Duodenal mucosa (tissue), 2 donors: Measurements from ENCODE around the gene XYLT1.

ENCODE experiments used
- H3K27ac ChIP-seq: one replicate; pipeline ENCODE4 v1.7.0; 2013; ENCODE audit warnings: low read depth, low read length
- H3K27me3 ChIP-seq, 2 donors: one replicate each; pipeline ENCODE4 v1.7.0; 2013; ENCODE audit warnings: low read length in 2 of 2, control low read depth in 1 of 2; ENCODE audit not compliant: insufficient read depth in 2 of 2, control insufficient read depth in 1 of 2
- H3K36me3 ChIP-seq, 2 donors: one replicate each; pipeline ENCODE4 v1.7.0; 2013; ENCODE audit warnings: low read length in 2 of 2, control low read depth in 1 of 2; ENCODE audit not compliant: insufficient read depth in 2 of 2, control insufficient read depth in 1 of 2
- H3K4me1 ChIP-seq, 2 donors: one replicate each; pipeline ENCODE4 v1.7.0; 2013; ENCODE audit warnings: low read length in 2 of 2, control low read depth in 1 of 2; ENCODE audit not compliant: insufficient read depth in 2 of 2, control insufficient read depth in 1 of 2
- H3K4me3 ChIP-seq, 2 donors: one replicate each; pipeline ENCODE4 v1.7.0; 2013; ENCODE audit warnings: low read length in 2 of 2, low read depth in 1 of 2
- H3K9ac ChIP-seq, 2 donors: one replicate each; pipeline ENCODE4 v1.7.0; 2013; ENCODE audit warnings: low read length in 2 of 2, low read depth in 1 of 2
- H3K9me3 ChIP-seq, 2 donors: one replicate each; pipeline ENCODE4 v1.7.0; 2013; ENCODE audit warnings: low read length in 2 of 2, control low read depth in 1 of 2; ENCODE audit not compliant: control insufficient read depth in 1 of 2

The XYLT1 gene

DNA sequence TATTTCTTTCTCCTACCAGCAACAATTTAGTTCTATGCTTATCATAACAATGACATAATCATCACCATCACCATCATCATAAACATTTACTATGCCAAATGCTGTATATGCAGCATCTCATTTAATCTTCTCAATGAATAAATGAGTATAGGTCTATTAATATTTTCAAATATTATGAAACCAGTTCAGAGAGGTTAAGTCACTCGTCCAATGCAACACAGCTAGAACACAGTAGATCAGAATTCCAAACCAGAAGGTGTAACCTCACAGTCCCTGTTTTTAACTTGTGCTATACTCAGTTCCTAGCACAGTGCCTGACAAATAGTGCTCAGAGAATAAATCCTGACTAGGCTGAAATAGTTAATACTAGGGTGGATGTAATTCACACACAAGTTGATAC lies 314.8 kb downstream of the XYLT1 start:
- H3K27ac ChIP-seq: no peak overlapping the region
- H3K4me3 ChIP-seq: no peak overlapping the region
- H3K27me3 ChIP-seq: no peaks in the 10 kb centered on the region
- H3K9ac ChIP-seq: no peak overlapping the region
- H3K4me1 ChIP-seq: no peaks in the 10 kb centered on the region
- no peaks in the 10 kb centered on the region for H3K9me3 ChIP-seq
- peaks cover 0 to 14% of the 10 kb centered on the region in 2 donors for H3K36me3 ChIP-seq

DNA sequence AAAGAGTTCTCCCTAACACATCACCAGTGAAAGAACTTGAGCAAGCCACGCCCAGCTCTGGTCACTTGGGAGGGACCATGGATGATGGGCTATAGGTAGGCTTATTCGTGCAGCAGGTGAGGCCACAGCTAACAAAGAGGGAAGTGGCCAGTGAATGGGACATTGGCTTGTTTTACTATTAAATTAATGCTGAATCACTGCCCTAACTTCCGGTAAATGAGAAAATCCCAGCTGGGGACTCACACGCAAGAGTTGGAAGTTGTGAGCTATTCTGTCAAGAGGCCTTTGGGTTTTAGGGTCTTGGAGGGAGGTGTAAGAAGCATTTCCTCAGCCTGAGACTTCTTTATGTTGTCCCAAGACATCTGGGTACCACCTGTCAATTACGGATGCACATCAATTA lies 315.3 kb downstream of the XYLT1 start:
- Histone ChIP-seq H3K9ac (no peak overlapping the region), H3K9me3 (no peaks in the 10 kb centered on the region), H3K27ac (no peak overlapping the region), H3K36me3 (peaks cover 0 to 14% of the 10 kb centered on the region in 2 donors), H3K4me3 (no peak overlapping the region), H3K4me1 (no peaks in the 10 kb centered on the region), H3K27me3 (no peaks in the 10 kb centered on the region)

DNA sequence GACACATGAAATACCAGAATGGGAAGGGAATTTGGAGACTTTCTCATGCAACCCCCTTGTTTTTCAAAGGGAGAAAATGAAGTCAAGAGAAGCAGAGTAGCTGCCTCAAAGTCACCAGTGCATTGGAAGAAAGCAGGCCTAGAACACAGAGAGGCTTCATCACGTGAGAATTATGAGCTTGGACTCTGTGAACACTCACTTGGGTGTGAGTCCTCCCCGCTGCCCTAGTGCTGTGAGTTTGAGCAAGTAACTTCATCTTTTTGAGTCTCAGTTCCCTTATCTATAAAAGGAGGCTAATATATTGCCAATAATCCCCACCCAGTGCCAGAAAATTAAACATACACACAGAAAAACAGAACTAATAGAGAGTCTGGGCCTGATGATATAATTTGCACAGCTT lies 315.8 kb downstream of the XYLT1 start:
- H3K27ac ChIP-seq: no peak overlapping the region
- H3K4me3 ChIP-seq: no peak overlapping the region
- H3K36me3 ChIP-seq: peaks cover 0 to 14% of the 10 kb centered on the region in 2 donors
- no peaks in the 10 kb centered on the region for H3K27me3 ChIP-seq
- H3K9me3 ChIP-seq: no peaks in the 10 kb centered on the region
- no peak overlapping the region for H3K9ac ChIP-seq
- no peaks in the 10 kb centered on the region for H3K4me1 ChIP-seq

DNA sequence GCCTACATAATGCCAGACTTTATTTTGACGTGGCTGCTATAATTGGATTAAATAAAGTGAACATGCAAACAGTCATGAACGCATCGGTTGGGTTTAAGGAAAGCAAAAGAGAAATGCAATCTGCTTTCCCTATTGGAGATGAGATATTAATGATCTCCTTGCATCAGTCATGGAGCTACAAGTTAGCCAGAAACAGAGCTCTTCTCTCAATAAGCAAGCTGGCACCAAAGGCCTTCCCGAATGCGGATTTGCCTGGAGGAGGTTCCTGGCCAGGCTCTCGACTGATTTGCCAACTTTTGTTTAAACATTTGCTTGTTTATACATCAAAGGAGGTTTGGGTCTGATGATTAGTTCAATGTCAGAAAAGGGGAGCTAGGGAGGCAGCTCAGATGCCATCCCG lies 318.4 kb downstream of the XYLT1 start:
- no peak overlapping the region for H3K9ac ChIP-seq
- no peaks in the 10 kb centered on the region for H3K4me1 ChIP-seq
- H3K27me3 ChIP-seq: no peaks in the 10 kb centered on the region
- no peak overlapping the region for H3K27ac ChIP-seq
- no peaks in the 10 kb centered on the region for H3K9me3 ChIP-seq
- no peaks in the 10 kb centered on the region for H3K36me3 ChIP-seq
- no peak overlapping the region for H3K4me3 ChIP-seq

DNA sequence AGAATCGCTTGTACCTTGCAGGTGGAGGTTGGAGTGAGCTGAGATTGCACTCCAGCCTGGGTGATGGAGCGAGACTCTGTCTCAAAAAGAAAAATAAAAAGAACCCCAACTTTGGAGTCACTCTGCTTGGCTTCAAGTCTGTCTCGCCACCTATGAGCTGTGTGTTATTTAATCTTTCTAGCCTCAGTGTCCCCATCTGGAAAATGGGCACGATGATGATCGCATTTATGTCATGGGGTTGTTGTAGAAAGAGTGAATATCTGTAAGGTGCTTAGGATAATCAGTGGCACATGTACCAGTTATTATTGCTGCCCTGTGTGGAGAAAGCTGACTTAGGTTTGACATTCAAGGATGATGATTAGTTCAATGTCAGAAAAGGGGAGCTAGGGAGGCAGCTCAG lies 319.4 kb downstream of the XYLT1 start:
- Histone ChIP-seq H3K4me3 (no peak overlapping the region), H3K27ac (no peak overlapping the region), H3K36me3 (no peaks in the 10 kb centered on the region), H3K4me1 (no peaks in the 10 kb centered on the region), H3K27me3 (no peaks in the 10 kb centered on the region), H3K9me3 (no peaks in the 10 kb centered on the region), H3K9ac (no peak overlapping the region)

DNA sequence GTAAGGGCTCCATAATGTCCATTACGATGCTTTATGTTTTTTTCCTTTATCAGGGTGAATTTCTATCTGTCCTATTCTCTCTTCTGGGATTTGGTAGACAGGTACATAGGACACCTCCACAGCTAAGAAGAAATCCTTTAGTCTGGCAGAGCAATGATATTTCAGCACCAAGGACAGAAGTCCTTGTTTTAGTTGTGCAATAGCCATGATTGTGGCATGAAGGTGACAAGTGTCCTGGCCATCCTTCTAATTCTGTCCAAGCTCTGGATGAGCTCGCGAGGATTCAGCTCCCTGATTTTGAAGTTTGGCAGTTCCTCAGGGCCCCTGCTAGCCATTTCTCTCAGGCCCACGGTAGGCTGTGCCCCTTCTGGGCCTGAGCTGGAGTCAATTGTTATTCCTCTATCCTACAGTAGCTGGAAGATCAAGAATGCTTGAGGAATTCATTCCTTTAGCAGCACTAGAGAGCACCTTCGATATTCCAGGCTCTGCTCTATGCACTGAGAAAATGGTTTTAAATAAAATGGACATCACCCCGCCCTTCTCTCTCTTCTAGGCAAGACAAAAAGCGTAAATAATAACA lies 320.8 kb downstream of the XYLT1 start:
- Histone ChIP-seq H3K36me3 (peaks cover 0 to 4% of the 10 kb centered on the region in 2 donors), H3K27ac (no peak overlapping the region), H3K4me1 (no peaks in the 10 kb centered on the region), H3K27me3 (no peaks in the 10 kb centered on the region), H3K9ac (no peak overlapping the region), H3K9me3 (no peaks in the 10 kb centered on the region), H3K4me3 (no peak overlapping the region)

DNA sequence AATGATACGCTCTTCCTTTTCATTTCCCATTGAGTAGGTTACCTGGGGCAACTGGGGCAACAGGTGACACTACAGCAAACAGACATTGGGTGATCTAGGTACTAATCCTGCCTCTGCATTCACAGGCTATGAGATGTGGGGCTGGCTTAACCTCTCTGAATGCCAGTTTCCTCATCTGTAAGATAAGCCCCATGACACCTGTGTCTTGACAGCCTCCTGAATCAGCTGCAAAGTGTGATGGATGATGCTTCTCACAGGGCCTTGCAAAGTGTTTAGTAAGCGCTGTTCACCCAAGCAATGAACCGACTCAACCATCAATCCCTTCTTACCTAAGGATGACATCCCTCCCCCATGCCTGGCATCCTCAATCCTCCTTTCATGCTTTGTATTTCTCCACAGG lies 322.8 kb downstream of the XYLT1 start:
- no peak overlapping the region for H3K9ac ChIP-seq
- no peaks in the 10 kb centered on the region for H3K4me1 ChIP-seq
- H3K4me3 ChIP-seq: no peak overlapping the region
- no peaks in the 10 kb centered on the region for H3K9me3 ChIP-seq
- H3K36me3 ChIP-seq: peaks cover 0 to 4% of the 10 kb centered on the region in 2 donors
- no peaks in the 10 kb centered on the region for H3K27me3 ChIP-seq
- no peak overlapping the region for H3K27ac ChIP-seq

DNA sequence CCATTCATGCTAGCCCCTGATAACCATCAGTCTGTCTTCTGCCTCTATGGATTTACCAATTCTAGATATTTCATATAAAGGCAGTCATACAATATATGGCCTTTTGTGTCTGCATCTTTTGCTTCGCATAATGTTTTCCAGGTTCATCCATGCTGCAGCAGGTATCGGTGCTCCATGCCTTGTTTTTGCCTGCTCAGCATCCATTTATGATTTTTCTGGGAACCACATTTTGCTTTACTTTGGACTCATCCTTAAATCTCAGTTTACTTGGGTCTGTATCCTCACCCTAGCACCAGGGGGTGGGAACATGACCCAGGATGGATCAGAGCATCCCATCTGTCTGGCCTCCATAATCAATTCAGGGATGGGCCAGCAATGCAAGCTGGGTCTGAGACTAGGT lies 325.7 kb downstream of the XYLT1 start:
- peaks cover 0 to 15% of the 10 kb centered on the region in 2 donors for H3K36me3 ChIP-seq
- H3K4me3 ChIP-seq: no peak overlapping the region
- no peaks in the 10 kb centered on the region for H3K27me3 ChIP-seq
- no peak overlapping the region for H3K9ac ChIP-seq
- no peak overlapping the region for H3K27ac ChIP-seq
- no peaks in the 10 kb centered on the region for H3K4me1 ChIP-seq
- H3K9me3 ChIP-seq: no peaks in the 10 kb centered on the region

DNA sequence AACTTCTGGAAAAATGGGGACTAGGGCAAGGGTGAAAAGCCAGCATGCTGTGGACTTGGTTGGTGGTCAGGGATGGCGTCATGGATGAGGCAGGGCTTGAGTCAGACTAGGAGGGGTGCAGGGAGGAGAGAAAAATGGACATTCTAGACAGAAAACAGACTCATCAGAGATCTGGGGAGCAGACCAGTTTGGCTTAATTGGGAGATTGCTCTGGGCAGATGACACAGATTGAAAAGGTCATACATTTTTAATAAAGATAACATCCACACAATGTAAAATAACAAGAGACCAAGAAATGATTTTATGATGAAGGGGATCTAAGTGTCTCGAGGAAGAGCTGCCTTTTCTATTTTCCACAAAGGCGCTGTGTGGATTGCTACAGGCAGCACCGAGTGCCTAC lies 326.3 kb downstream of the XYLT1 start:
- H3K4me3 ChIP-seq: no peak overlapping the region
- H3K4me1 ChIP-seq: no peaks in the 10 kb centered on the region
- no peak overlapping the region for H3K9ac ChIP-seq
- H3K27me3 ChIP-seq: no peaks in the 10 kb centered on the region
- no peak overlapping the region for H3K27ac ChIP-seq
- no peaks in the 10 kb centered on the region for H3K9me3 ChIP-seq
- peaks cover 0 to 20% of the 10 kb centered on the region in 2 donors for H3K36me3 ChIP-seq

DNA sequence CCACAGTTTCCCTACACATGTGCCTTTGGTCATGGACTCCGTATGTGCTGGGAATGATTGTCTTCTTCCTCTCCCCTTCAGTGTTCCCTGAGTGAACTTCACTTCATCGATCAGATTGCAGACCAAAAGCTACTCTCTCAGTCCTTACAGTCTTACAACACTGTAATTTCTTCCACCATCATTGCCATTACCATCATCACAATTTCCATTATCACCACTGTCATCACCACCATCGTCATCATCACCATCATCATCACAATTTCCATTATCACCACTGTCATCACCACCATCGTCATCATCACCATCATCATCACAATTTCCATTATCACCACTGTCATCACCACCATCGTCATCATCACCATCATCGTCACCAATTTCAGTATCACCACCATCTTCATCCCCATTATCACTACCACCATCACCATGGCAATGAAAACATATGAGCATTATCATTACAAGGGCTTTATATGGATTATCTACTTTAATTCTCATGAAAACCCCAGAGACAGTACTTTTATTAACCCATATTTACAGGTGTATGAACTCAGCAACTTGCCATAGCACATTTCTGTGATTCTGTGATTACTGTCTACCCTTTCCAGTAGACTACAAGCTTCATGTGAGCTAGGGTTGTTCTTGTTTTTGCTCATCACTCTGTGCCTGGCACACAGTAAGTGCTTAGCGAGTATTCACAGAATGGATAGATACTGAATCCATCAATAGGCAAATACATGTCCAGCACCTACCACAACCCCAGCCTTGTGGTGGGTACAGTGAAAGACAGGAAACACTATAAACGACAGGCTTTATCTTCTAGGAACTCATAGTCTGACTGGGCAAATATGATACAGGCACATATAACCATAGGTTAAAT lies 327.0 kb downstream of the XYLT1 start:
- H3K9ac ChIP-seq: no peak overlapping the region
- no peaks in the 10 kb centered on the region for H3K9me3 ChIP-seq
- H3K4me1 ChIP-seq: no peaks in the 10 kb centered on the region
- no peak overlapping the region for H3K27ac ChIP-seq
- peaks cover 0 to 21% of the 10 kb centered on the region in 2 donors for H3K36me3 ChIP-seq
- H3K27me3 ChIP-seq: no peaks in the 10 kb centered on the region
- H3K4me3 ChIP-seq: no peak overlapping the region
